ENCODE measurements around the gene PHC2.

DNA sequence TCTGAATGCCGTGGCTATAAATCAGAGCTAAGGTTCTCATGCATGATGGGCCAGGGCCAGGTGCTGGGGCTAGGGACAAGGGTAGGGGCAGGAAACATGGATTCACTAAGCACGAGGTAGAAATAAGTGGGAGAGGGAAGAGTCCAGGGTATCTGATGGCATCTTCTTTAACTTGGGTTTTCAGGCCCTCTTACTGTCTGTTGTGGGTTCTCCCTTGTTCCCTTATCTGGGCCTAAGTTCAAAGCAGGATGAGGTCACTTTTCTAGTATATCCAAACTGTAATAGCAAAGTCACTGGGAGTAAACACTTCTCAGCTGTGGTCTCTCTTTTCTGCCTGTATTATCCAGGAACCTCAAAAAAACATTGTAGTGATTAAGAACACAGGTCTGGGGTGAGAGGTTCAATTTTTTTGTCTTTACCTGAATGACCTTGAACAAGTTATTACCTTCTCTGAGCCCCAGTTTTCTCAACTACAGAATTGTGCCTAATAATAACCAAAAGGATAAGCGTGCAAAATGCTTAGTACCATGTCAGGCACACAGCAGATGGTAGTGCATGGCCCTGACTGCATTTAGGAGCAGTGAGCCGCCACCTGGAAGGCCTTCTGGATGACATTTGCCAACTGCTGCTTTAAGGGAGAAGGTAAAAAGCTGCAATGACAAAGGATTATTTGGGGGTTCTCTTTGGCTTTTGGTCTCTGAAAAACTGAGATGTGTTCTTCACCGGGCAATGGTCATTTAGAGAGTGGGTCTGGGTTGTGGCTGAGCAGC, 56.4 kb downstream of the PHC2 start:
- TF ChIP-seq CTCF (IDR thresholded peaks at IDR 0.05; ENCODE audit: low read length) (no peak), EZH2phosphoT487 (IDR thresholded peaks at IDR 0.05; ENCODE audit: low read length) (no peak), EZH2 (optimal IDR thresholded peaks at IDR 0.05; ENCODE audit: low read depth, low read length) (no peak)
